Neural cell (in vitro differentiated cells): ENCODE measurements around the gene IVNS1ABP. TPM values are rescaled to one million over a fixed set of nuclear protein-coding genes. Genes with fewer than 3 reads are reported as not detected.

ENCODE experiments used
- H2AFZ ChIP-seq: fragments of 200-600, 300-800 bp; sonication (generic), shearing (Covaris generic); 2 replicates; pipeline ENCODE4 v1.6.0; 2014; ENCODE audit warnings: low read depth, mild to moderate bottlenecking, antibody characterized with exemption, low read length, moderate library complexity
- H3F3A ChIP-seq: fragments of 200-600 bp; shearing (Covaris generic); 2 replicates; pipeline ENCODE4 v1.6.1; 2016; ENCODE audit warnings: mild to moderate bottlenecking, moderate library complexity, mixed read lengths, antibody characterized with exemption, low read length; ENCODE audit not compliant: insufficient read depth, poor library complexity, severe bottlenecking
- H3K27ac ChIP-seq: fragments of 200-600, 300-800 bp; sonication (generic), shearing (Covaris generic); 2 replicates; pipeline ENCODE4 v1.5.1; 2014; ENCODE audit warnings: mild to moderate bottlenecking, low read length, moderate library complexity
- H3K27me3 ChIP-seq: fragments of 300-800, 200-600 bp; sonication (generic), shearing (Covaris generic); 2 replicates; pipeline ENCODE4 v1.6.0; 2014; ENCODE audit warnings: mild to moderate bottlenecking, low read depth, low read length, moderate library complexity; ENCODE audit not compliant: insufficient read depth
- H3K36me3 ChIP-seq: fragments of 300-800, 200-600 bp; sonication (generic), shearing (Covaris generic); 2 replicates; pipeline ENCODE4 v1.5.1; 2014; ENCODE audit warnings: mild to moderate bottlenecking, antibody characterized with exemption, low read length, moderate library complexity; ENCODE audit not compliant: insufficient read depth
- H3K4me2 ChIP-seq: fragments of 300-800, 200-600 bp; sonication (generic), shearing (Covaris generic); 2 replicates; pipeline ENCODE4 v1.6.0; 2014; ENCODE audit warnings: mild to moderate bottlenecking, low read length
- H3K4me3 ChIP-seq: fragments of 300-800, 200-600 bp; sonication (generic), shearing (Covaris generic); 2 replicates; pipeline ENCODE4 v1.5.1; 2014; ENCODE audit warnings: mild to moderate bottlenecking, low read length, moderate library complexity
- H3K79me2 ChIP-seq: fragments of 200-600 bp; shearing (Covaris generic); replicated peaks from 2 replicates; pipeline ENCODE4 v1.6.0; 2014; ENCODE audit warnings: mild to moderate bottlenecking, low read length, moderate library complexity; ENCODE audit not compliant: insufficient read depth
- H3K9ac ChIP-seq: fragments of 300-800, 200-600 bp; sonication (generic), shearing (Covaris generic); 2 replicates; pipeline ENCODE4 v1.6.1; 2016; ENCODE audit warnings: mild to moderate bottlenecking, low read length, mixed read lengths
- H3K9me2 ChIP-seq: fragments of 200-600 bp; shearing (Covaris generic); 2 replicates; pipeline ENCODE4 v1.6.1; 2016; ENCODE audit warnings: mild to moderate bottlenecking, low read length, mixed read lengths; ENCODE audit not compliant: insufficient read depth
- H3K9me3 ChIP-seq: fragments of 200-600, 300-800 bp; sonication (generic), shearing (Covaris generic); 2 replicates; pipeline ENCODE4 v1.6.1; 2016; ENCODE audit warnings: mild to moderate bottlenecking, mixed run types, low read length, moderate library complexity, mixed read lengths
- H4K20me1 ChIP-seq: fragments of 200-600 bp; shearing (Covaris generic); 2 replicates; pipeline ENCODE4 v1.6.1; 2016; ENCODE audit warnings: mild to moderate bottlenecking, mixed run types; ENCODE audit not compliant: insufficient read depth
- CTCF ChIP-seq: fragments of 450-650 bp; IDR thresholded peaks from 2 replicates; pipeline ENCODE4 v1.5.1; 2014; ENCODE audit warnings: antibody characterized with exemption, mild to moderate bottlenecking, moderate library complexity; ENCODE audit not compliant: poor library complexity, severe bottlenecking
- EP300 ChIP-seq: fragments of 450-650 bp; conservative IDR thresholded peaks from 2 replicates; pipeline ENCODE4 v1.6.1; 2014; ENCODE audit warnings: antibody characterized with exemption, mild to moderate bottlenecking, moderate library complexity; ENCODE audit not compliant: poor library complexity, severe bottlenecking
- EZH2 ChIP-seq: fragments of 200-600, 300-800 bp; shearing (Covaris generic), sonication (generic); IDR thresholded peaks from 2 replicates; pipeline ENCODE4 v1.6.1; 2014; ENCODE audit warnings: antibody characterized with exemption, low read length, borderline replicate concordance, mild to moderate bottlenecking; ENCODE audit not compliant: insufficient read depth, poor library complexity, severe bottlenecking
- MXI1 ChIP-seq: fragments of 450-650 bp; conservative IDR thresholded peaks from 2 replicates; pipeline ENCODE4 v1.6.1; 2014; ENCODE audit warnings: antibody characterized with exemption, mild to moderate bottlenecking; ENCODE audit not compliant: poor library complexity, severe bottlenecking
- POLR2AphosphoS5 ChIP-seq: IDR thresholded peaks from 2 replicates; pipeline ENCODE4 v1.6.1; 2012
- RAD21 ChIP-seq: fragments of 450-650 bp; conservative IDR thresholded peaks from 2 replicates; pipeline ENCODE4 v1.6.1; 2014; ENCODE audit warnings: antibody characterized with exemption, mild to moderate bottlenecking, moderate library complexity
- REST ChIP-seq: IDR thresholded peaks from 2 replicates; pipeline ENCODE4 v1.6.1; 2012; ENCODE audit warnings: borderline replicate concordance
- SMC3 ChIP-seq: fragments of 450-650 bp; conservative IDR thresholded peaks from 2 replicates; pipeline ENCODE4 v1.6.1; 2014; ENCODE audit warnings: antibody characterized with exemption, mild to moderate bottlenecking, moderate library complexity; ENCODE audit not compliant: poor library complexity
- TAF1 ChIP-seq: IDR thresholded peaks from 2 replicates; pipeline ENCODE4 v1.6.1; 2012; ENCODE audit warnings: low read depth
- polyA plus RNA-seq: library from polyadenylated mRNA; depleted of rRNA; stranded (reverse); fragments of >200 nt; gene quantifications from 2 replicates; pipeline ENCODE4 v1.2.3, GENCODE V29; 2014

IVNS1ABP gene
- polyA plus RNA-seq, 1 donor from 2014 or later, result 208 TPM

GRCh38 chr1:185317886-185318310 lies 855 bp upstream of the IVNS1ABP start:
- H3K9ac ChIP-seq, result peak overlapping the region; percentile 77
- H3K9me3 ChIP-seq, result no peaks in the 10 kb centered on the region
- peak overlapping the region; percentile 85 for H2AFZ ChIP-seq
- no peaks in the 10 kb centered on the region for H3F3A ChIP-seq
- H4K20me1 ChIP-seq, result peaks cover 18% of the 10 kb centered on the region
- no peaks in the 10 kb centered on the region for H3K9me2 ChIP-seq
- TF ChIP-seq EP300, result no peak
- no peak for TF ChIP-seq REST
- TF ChIP-seq CTCF, result no peak
- no peak for TF ChIP-seq RAD21
- no peak for TF ChIP-seq POLR2AphosphoS5
- TF ChIP-seq SMC3, result no peak
- TF ChIP-seq EZH2, result no peak
- TF ChIP-seq TAF1, result no peak
- TF ChIP-seq MXI1, result no peak
- no peaks in the 10 kb centered on the region for H3K27me3 ChIP-seq
- peak overlapping the region; percentile 75 for H3K4me3 ChIP-seq
- H3K79me2 ChIP-seq, result peaks cover 32% of the 10 kb centered on the region
- peak overlapping the region; percentile 88 for H3K27ac ChIP-seq
- no peaks in the 10 kb centered on the region for H3K36me3 ChIP-seq
- peak overlapping the region; percentile 52 for H3K4me2 ChIP-seq

DNA sequence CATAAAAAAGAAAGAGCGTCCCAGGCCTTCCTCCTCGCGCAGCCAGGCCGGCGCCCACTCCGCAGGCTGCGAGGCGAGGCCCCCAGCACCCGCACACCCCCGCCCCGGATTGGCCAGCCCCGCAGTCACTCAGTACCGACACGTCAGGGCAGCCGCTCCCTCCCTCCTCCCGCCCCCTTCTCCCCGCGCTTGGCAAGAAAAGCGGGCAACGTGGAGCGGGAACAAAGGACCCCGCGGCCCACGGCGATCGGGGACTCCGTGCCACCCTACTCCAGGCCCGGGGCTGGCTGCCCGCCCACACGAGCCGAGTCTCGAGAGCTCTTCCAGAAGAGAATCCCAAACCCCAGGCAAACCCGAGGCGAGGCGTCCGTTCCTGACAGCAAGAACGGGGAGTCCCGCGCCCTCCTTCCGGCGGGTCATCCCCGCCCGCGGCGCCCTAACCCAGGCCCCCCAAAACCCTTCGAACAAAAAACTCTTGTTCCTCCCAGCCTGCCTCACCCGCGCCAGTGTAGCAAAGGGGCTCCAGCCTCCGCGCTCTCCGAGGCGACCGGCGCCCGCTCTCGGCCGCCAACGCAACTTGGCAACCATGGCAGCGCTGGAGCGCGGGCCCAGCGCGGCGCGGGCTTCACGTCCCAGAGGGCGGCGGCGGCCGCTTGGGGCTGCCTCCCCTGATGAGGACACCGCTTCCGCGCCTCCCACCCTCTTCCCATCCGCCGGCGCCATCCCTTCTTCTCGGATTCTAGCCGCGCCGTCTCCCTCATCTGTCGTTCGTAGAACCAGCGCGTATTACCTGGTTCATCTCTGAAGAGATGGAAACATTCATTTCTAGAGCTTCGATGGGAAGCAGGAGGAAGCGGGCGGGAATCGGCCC lies 645 bp downstream of the IVNS1ABP start:
- peak overlapping the region; percentile 98 for H3K27ac ChIP-seq
- no peaks in the 10 kb centered on the region for H3K9me3 ChIP-seq
- peak overlapping the region; percentile 93 for H3K4me2 ChIP-seq
- H3K4me3 ChIP-seq, result peak overlapping the region; percentile 75
- H2AFZ ChIP-seq, result peak overlapping the region; percentile 68
- H3K27me3 ChIP-seq, result no peaks in the 10 kb centered on the region
- no peaks in the 10 kb centered on the region for H3F3A ChIP-seq
- no peaks in the 10 kb centered on the region for H3K9me2 ChIP-seq
- peak overlapping the region; percentile 96 for H3K9ac ChIP-seq
- H3K36me3 ChIP-seq, result no peaks in the 10 kb centered on the region
- H3K79me2 ChIP-seq, result peaks cover 47% of the 10 kb centered on the region
- H4K20me1 ChIP-seq, result peaks cover 21% of the 10 kb centered on the region
- TF ChIP-seq MXI1, result peak; percentile 50
- TF ChIP-seq REST, result peak; percentile 11
- peak; percentile 20 for TF ChIP-seq CTCF
- no peak for TF ChIP-seq EZH2
- peak; percentile 15 for TF ChIP-seq EP300
- peak; percentile 93 for TF ChIP-seq POLR2AphosphoS5
- TF ChIP-seq TAF1, result peak; percentile 0
- no peak for TF ChIP-seq RAD21
